ENCODE results near the gene PAX8.

GRCh38 chr2:113195923-113196501, 82.7 kb downstream of the PAX8 start:
- TF ChIP-seq, protein P1, sequence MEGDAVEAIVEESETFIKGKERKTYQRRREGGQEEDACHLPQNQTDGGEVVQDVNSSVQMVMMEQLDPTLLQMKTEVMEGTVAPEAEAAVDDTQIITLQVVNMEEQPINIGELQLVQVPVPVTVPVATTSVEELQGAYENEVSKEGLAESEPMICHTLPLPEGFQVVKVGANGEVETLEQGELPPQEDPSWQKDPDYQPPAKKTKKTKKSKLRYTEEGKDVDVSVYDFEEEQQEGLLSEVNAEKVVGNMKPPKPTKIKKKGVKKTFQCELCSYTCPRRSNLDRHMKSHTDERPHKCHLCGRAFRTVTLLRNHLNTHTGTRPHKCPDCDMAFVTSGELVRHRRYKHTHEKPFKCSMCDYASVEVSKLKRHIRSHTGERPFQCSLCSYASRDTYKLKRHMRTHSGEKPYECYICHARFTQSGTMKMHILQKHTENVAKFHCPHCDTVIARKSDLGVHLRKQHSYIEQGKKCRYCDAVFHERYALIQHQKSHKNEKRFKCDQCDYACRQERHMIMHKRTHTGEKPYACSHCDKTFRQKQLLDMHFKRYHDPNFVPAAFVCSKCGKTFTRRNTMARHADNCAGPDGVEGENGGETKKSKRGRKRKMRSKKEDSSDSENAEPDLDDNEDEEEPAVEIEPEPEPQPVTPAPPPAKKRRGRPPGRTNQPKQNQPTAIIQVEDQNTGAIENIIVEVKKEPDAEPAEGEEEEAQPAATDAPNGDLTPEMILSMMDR (IDR thresholded peaks at IDR 0.05): no peak
- TF ChIP-seq POLR2A (IDR thresholded peaks at IDR 0.05; ENCODE audit: low read depth): no peak
- TF ChIP-seq EP300 (IDR thresholded peaks at IDR 0.05): no peak
- no peak for TF ChIP-seq POLR2AphosphoS5 (IDR thresholded peaks at IDR 0.05)
